ENCODE measurements around the gene NDUFS6.

Gene NDUFS6

GRCh38 chr5:1826235-1826980 is 25.2 kb downstream of the NDUFS6 start:
- in situ Hi-C loops (cut with MboI; ENCODE audit: low pct_unique_long_range_greater_than_20kb, low sequenced_read_pairs), result no loop called here
- DNase-seq, result no peak

GRCh38 chr5:1827025-1827885 is 26.0 kb downstream of the NDUFS6 start:
- DNase-seq, result no peak
- in situ Hi-C loops (cut with MboI; ENCODE audit: low pct_unique_long_range_greater_than_20kb, low sequenced_read_pairs), result no loop called here

- in situ Hi-C loops (cut with MboI; ENCODE audit: low pct_unique_long_range_greater_than_20kb, low sequenced_read_pairs), result no loop called here
- no peak for DNase-seq
These were observed 26.7 kb downstream of the NDUFS6 start for GRCh38 chr5:1827886-1828397.

- DNase-seq, result no peak
- in situ Hi-C loops (cut with MboI; ENCODE audit: low pct_unique_long_range_greater_than_20kb, low sequenced_read_pairs), result no loop called here
These were observed 29.5 kb downstream of the NDUFS6 start for GRCh38 chr5:1830571-1831228.

GRCh38 chr5:1831257-1831656 is 30.1 kb downstream of the NDUFS6 start:
- no peak for DNase-seq
- in situ Hi-C loops (cut with MboI; ENCODE audit: low pct_unique_long_range_greater_than_20kb, low sequenced_read_pairs), result no loop called here

GRCh38 chr5:1831677-1832313 is 30.6 kb downstream of the NDUFS6 start:
- in situ Hi-C loops (cut with MboI; ENCODE audit: low pct_unique_long_range_greater_than_20kb, low sequenced_read_pairs), result no loop called here
- DNase-seq, result no peak

- DNase-seq, result no peak
- in situ Hi-C loops (cut with MboI; ENCODE audit: low pct_unique_long_range_greater_than_20kb, low sequenced_read_pairs), result no loop called here
These were observed 31.5 kb downstream of the NDUFS6 start for GRCh38 chr5:1832511-1833250.

- in situ Hi-C loops (cut with MboI; ENCODE audit: low pct_unique_long_range_greater_than_20kb, low sequenced_read_pairs), result no loop called here
- DNase-seq, result no peak
These were observed 32.2 kb downstream of the NDUFS6 start for GRCh38 chr5:1833264-1834021.

GRCh38 chr5:1834022-1834551 is 32.9 kb downstream of the NDUFS6 start:
- no peak for DNase-seq
- in situ Hi-C loops (cut with MboI; ENCODE audit: low pct_unique_long_range_greater_than_20kb, low sequenced_read_pairs), result no loop called here

GRCh38 chr5:1834721-1835429 is 33.7 kb downstream of the NDUFS6 start:
- no peak for DNase-seq
- in situ Hi-C loops (cut with MboI; ENCODE audit: low pct_unique_long_range_greater_than_20kb, low sequenced_read_pairs), result no loop called here

- in situ Hi-C loops (cut with MboI; ENCODE audit: low pct_unique_long_range_greater_than_20kb, low sequenced_read_pairs), result no loop called here
- no peak for DNase-seq
These were observed 34.2 kb downstream of the NDUFS6 start for GRCh38 chr5:1835431-1835830.

- in situ Hi-C loops (cut with MboI; ENCODE audit: low pct_unique_long_range_greater_than_20kb, low sequenced_read_pairs), result no loop called here
- DNase-seq, result no peak
These were observed 35.1 kb downstream of the NDUFS6 start for GRCh38 chr5:1836176-1836890.

- DNase-seq, result no peak
- in situ Hi-C loops (cut with MboI; ENCODE audit: low pct_unique_long_range_greater_than_20kb, low sequenced_read_pairs), result no loop called here
These were observed 36.0 kb downstream of the NDUFS6 start for GRCh38 chr5:1836891-1837880.

GRCh38 chr5:1838013-1838412 is 36.8 kb downstream of the NDUFS6 start:
- DNase-seq, result no peak
- in situ Hi-C loops (cut with MboI; ENCODE audit: low pct_unique_long_range_greater_than_20kb, low sequenced_read_pairs), result no loop called here

GRCh38 chr5:1840071-1840547 is 38.9 kb downstream of the NDUFS6 start:
- no peak for DNase-seq

More at GRCh38 chr5:1840071-1840547, 38.9 kb downstream of the NDUFS6 start:
- in situ Hi-C loops (cut with MboI; ENCODE audit: low pct_unique_long_range_greater_than_20kb, low sequenced_read_pairs), result no loop called here
